Stimulated activated naive CD8-positive, alpha-beta T cell treated with anti-CD3 and anti-CD28 coated beads, Interleukin-15, Interleukin-2, amounts not matched to agents 100 ng/mL and 50 ng/mL, for 24 hours (primary cell): ENCODE measurements around the gene PCYT1A.
"Not testable (repeated sequence)": the region's sequence is repeated elsewhere in the genome, so short reads cannot be mapped to it uniquely, and the experiment has no call there.

ENCODE experiments used
- H3K27ac Mint-ChIP-seq: one replicate; pipeline ENCODE4 v1.8.0; 2021; ENCODE audit warnings: mild to moderate bottlenecking, mixed read lengths
- H3K27me3 Mint-ChIP-seq: one replicate; pipeline ENCODE4 v1.8.0; 2021; ENCODE audit warnings: mixed read lengths
- H3K36me3 Mint-ChIP-seq: one replicate; pipeline ENCODE4 v1.8.0; 2021; ENCODE audit warnings: low read depth, mixed read lengths
- H3K4me1 Mint-ChIP-seq: one replicate; pipeline ENCODE4 v1.8.0; 2021; ENCODE audit warnings: low read depth, mixed read lengths
- H3K4me3 Mint-ChIP-seq: one replicate; pipeline ENCODE4 v1.8.0; 2021; ENCODE audit warnings: mild to moderate bottlenecking, mixed read lengths
- H3K9me3 Mint-ChIP-seq: one replicate; pipeline ENCODE4 v1.8.0; 2021; ENCODE audit warnings: mixed read lengths

The PCYT1A gene

GRCh38 chr3:196184881-196185280 lies 102.6 kb downstream of the PCYT1A start:
- Mint-ChIP-seq H3K9me3 (no peaks in the 10 kb centered on the region), H3K27me3 (no peaks in the 10 kb centered on the region), H3K4me3 (no peak overlapping the region), H3K27ac (no peak overlapping the region), H3K4me1 (peaks cover 64% of the 10 kb centered on the region), H3K36me3 (no peaks in the 10 kb centered on the region)

- H3K27me3 Mint-ChIP-seq, H3K27ac Mint-ChIP-seq, H3K4me3 Mint-ChIP-seq, H3K9me3 Mint-ChIP-seq, H3K36me3 Mint-ChIP-seq: not testable (repeated sequence)
- peaks cover 67% of the 10 kb centered on the region for H3K4me1 Mint-ChIP-seq
These were observed 103.4 kb downstream of the PCYT1A start for GRCh38 chr3:196184169-196184432.

- H3K27ac Mint-ChIP-seq = peak overlapping the region; percentile 98
- H3K9me3 Mint-ChIP-seq = no peaks in the 10 kb centered on the region
- H3K36me3 Mint-ChIP-seq = no peaks in the 10 kb centered on the region
- peaks cover 65% of the 10 kb centered on the region for H3K4me1 Mint-ChIP-seq
- no peak overlapping the region for H3K4me3 Mint-ChIP-seq
- H3K27me3 Mint-ChIP-seq = no peaks in the 10 kb centered on the region
These were observed 106.4 kb downstream of the PCYT1A start for GRCh38 chr3:196181127-196181546.

- Mint-ChIP-seq H3K4me1 (peaks cover 65% of the 10 kb centered on the region), H3K27me3 (no peaks in the 10 kb centered on the region), H3K36me3 (no peaks in the 10 kb centered on the region), H3K4me3 (peak overlapping the region; percentile 69), H3K9me3 (no peaks in the 10 kb centered on the region), H3K27ac (peak overlapping the region; percentile 98)
These were observed 107.2 kb downstream of the PCYT1A start for GRCh38 chr3:196180346-196180745.
